Measurements from ENCODE around the gene ALAD.

Gene ALAD

GRCh38 chr9:113349066-113349444, 52.0 kb downstream of the ALAD start:
- DNase-seq (ENCODE audit: low spot score) = no peak

DNA sequence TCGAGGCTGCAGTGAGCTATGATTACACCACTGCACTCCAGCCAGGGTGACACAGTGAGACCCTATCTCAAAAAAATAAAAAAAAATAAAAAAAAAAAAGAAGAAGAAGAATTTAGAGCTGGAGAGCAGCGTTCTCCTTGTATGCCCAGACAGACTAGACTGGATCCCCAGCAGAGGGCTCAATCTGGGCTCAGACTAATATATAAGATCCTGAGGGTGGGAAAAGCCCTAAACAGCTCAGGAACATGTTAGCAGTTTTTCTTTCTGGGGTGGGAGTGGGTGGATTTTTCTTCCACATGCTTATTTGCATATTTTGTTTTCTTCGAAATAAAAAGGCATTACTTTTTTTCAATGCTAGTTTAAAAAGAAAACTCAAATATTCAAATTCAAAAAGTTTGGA, 52.6 kb downstream of the ALAD start:
- DNase-seq (ENCODE audit: low spot score) = no peak

DNA sequence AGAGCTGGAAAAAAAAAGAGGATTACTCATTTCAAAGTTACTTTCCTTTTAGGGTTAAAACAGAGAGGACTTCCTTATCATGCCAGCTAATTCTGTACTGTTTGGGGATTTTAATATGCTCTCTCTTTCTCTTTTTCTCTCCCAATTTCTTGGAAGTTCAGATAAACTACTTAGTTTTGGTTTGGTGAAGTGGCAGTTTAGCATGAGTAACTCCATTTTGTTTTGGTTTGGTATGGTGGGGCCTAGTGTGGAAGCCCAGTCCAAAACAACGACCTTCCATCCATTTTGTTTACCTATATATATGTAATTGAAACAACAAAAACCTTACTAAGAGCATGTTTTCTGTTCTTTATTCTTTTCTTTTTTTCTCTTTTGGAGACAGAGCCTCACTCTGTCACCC, 55.4 kb downstream of the ALAD start:
- DNase-seq (ENCODE audit: low spot score) = no peak

DNA sequence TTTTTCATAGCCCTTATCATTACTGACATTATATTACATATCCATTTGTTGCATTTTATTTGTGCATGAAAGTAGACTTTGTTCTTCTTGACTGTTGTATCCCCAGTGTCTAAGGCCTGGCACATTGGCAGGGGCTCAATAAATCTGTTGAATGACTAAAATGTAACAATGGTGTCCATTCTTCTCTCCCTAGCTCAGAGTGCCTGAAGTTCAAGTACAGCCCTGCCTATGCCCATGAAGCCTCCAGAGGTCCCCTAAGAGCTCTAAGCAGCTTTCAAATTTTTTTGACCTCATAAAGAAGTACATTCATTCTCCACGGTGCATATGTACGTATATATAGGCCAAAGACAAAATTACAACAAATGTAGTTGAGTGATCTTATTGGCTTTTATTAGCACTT, 55.9 kb downstream of the ALAD start:
- peak; percentile 79 for DNase-seq (ENCODE audit: low spot score)

DNA sequence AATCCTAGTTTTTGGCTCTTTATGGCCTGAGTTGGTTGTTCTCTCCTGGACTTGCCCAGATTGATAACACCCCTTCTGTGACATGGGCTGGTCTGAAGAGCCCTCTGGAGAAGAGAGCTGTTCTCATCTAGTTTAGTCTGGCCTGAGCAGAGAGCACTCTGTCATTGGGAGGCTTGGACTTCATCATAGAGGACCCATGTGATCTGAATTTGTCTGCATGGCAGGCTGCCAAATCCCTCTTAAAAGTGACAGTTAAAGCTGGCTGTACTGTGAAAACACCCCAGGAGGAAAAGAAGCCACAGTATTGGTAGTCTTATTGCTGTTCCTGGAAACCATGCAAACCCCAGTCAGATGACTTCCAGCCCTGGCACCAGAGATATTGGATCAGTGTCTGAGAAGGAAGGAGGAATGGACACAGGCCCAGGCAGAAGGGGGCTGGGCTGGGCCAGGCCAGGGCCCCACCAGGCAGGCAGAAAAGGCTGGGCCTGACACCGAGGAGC, 57.3 kb downstream of the ALAD start:
- DNase-seq (ENCODE audit: low spot score) = peak; percentile 95

GRCh38 chr9:113341712-113342410, 59.2 kb downstream of the ALAD start:
- no peak for DNase-seq (ENCODE audit: low spot score)

- peak; percentile 83 for DNase-seq (ENCODE audit: low spot score)
Measured at GRCh38 chr9:113340011-113340699, 60.9 kb downstream of the ALAD start, which contains the start of gene WDR31. Gene WDR31, minus strand, starts transcription at chr9:113340275. Its CDS starts 8,253 bp downstream, at chr9:113332022.

- DNase-seq (ENCODE audit: low spot score) = no peak
Measured at GRCh38 chr9:113337714-113338113, 63.4 kb downstream of the ALAD start.

All from globus pallidus (tissue), 1 donor.